CD4-positive, alpha-beta T cell treated with Interleukin-15 for 4 hours (primary cell): ENCODE results near the gene SULF2.

Source experiments
- DNase-seq: peaks from one replicate; pipeline ENCODE4 v3.0.0-alpha.2; 2020; ENCODE audit warnings: low spot score

Gene SULF2

GRCh38 chr20:47784599-47785310 is 526 bp downstream of the SULF2 start:
- DNase-seq: no peak

DNA sequence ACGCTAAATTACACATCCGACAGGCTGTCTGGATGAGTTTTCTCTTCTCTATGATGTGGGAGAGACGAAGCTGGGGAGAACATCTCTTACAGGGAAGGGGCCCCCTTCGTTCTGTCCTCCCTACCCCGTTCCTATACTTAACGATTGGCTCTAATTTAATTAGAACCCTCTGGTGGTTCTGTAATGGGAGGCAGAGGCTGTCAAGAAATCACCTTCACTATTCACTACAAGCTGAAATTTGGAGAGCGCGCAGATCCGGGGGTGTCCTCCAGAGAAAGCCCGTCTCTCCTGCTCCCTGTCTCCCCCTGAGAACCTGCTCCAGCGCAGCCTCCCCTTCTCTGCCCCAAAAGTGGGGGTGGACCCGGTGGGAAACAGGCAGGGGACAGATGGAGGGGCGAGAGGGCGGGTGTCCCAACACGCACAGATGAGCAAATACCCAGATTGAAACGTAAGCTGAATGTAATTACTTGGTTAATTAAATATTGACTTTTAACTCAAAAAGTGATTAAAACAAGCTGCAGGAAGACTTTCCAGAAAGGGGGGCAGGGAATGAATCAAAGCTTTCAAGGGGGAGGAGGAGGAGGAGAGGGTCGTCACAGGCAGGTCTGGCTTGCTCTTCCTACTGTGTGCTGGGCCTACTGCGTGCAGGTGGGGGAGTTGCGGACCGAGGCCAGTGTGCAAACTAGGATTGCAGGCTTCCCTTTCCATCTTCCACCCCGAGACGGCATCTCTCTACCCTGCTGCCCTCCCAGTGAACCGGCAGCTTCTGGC is 1.3 kb downstream of the SULF2 start:
- DNase-seq: no peak

DNA sequence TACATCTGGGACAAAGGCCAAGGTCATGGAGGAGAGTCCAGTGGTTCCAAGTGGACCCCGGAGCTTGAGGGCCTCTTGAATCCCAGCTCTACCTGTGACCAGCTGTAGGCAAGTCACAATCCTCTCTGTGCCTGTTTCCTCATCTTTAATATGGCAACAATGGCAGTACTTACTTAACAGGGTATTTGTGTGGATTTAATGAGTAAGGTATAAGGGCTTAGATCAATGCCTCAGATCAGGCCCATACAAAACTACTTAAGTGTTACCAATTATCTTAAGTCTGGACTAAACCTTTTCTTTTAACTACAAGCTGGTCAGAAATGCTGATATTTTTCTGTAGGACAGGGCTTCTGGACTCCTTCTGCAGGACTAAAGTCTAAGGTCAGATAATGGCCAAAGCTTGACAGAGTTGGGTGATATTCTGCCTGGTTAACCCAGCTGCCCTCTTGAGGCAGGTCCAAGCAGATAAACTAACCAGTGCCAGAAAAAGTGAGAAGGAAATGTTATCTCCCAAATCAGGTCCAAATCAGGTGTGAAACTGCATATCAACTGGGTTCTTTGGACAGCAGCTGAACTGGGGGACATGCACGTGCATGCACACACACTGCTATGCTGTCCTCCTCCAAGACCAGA is 2.2 kb downstream of the SULF2 start:
- no peak for DNase-seq

DNA sequence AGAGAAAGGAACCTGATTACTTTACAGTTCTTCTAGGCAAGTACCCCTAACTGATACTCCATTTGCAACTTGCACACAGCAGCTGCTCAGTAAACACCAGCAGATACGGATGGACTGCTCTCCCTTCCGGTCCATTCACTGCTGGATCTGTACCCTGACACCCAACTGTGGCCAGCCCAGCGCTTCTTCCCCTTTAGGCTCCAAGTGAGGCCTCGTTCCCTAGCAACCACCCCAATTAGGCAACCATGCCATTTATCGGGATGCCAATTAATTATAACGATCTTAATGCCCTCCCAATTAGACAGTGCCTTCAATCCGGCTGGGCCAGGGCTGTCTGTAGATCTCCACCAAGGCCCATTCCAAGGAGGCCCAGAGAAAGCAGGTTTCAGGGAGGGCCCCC is 3.2 kb downstream of the SULF2 start:
- DNase-seq: no peak

DNA sequence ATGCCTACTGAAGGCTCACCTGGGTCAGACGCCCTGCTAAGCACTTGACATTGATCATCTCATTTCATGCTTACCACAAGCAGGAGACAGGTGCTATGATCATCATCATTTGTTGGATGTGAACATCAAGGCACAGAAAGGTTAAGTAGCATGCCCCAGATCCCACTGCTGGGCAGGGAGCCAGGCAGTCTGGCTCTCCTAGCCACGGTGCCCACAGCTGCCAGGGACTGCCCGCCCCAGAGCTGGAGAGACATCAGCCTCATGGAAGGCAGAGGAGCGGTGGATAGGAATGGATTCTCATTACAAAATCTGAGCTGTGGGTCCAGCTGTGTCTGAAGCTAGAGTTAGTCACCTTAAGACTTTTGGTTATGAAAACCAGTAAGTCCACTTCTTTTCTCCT is 3.6 kb downstream of the SULF2 start:
- no peak for DNase-seq

DNA sequence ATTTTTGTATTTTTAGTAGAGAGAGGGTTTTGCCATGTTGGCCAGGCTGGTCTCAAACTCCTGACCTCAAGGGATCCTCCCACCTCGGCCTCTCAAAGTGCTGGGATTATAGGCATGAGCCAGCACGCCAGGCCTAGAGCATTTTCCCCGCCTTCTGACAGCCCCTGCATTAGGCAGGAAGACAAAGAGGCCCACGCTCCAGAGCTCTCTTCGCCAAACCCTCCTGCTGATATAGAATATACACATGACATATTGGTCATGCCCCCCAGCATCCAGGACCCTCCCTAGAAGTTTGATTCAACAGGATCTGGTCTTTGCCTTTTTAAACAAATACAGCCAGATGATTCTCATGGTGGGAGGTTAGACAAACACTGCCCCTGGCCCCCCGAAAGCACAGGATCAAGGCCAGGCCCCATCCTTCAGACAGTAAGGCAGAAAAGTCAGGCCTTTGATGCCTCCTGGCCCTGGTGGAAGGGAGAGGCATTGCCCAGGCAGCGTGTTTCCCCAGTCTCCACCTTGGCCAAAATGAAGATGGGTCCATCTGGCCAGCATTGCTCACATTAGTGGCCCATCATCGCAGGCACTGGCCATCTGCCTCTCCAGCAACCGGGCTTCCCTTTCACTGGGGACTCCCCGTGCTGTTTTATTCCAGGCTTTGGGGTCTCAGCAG is 4.4 kb downstream of the SULF2 start:
- no peak for DNase-seq

DNA sequence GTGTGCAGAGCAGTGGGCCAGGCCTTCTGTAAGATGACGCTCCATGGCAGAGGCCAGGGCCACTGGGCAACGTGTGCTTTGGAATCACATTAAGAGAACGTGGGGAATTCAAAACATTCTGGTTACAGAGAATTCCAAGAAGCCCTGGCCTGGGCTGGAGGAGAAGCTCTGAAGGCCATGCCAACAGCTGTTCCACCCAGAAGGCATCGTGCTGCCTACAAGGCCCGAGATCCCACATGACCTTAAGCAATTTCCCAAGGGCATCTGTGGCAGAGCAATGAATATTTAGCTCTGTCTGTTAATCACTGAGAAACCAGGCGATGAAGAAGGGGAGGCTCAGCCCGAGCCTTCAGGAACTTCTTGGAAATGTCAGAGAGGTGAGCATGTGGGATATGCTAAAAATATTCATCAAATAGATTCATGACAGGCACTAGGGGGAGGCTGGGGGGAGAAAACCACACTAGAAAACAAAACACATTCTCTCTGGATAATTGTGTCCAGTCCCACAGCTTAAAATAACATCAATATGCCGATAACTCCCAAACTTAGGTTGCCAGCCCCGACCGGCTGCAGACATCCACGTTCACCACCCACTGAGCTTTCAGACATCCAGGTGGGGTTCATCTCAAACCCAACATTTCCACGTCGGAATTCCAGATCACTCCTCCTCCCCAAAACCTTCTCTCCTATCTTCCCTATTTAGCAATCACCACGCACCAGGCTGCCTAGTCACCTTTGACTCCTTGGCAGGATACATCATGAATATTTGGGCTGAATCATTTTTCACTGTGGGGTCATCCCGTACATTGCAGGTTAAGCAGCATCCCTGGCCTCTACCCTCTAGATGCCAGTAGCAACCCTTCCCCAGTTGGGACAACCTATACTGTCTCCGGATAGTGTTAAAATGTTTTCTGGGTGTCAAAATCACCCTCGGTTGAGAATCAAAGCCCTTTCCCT is 6.6 kb downstream of the SULF2 start:
- no peak for DNase-seq

DNA sequence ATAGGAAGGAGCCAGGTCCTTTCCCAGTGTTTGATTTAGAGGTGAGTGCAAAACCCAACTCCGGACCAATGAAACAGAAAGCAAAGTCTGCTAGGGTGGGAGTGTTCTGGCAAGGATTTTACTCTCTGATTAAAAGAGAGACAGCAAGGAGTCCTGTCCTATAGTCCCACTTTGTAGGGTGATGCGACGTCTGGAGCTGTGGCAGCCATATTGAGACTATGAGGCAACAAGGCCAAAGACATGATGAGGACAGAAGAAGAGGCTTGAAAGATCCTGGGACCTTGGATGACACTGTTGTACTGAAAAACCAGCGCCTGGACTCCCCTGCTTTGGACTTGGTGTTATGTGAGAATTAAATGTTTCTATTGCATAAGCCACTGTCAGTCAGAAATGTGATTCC is 8.1 kb downstream of the SULF2 start:
- no peak for DNase-seq

DNA sequence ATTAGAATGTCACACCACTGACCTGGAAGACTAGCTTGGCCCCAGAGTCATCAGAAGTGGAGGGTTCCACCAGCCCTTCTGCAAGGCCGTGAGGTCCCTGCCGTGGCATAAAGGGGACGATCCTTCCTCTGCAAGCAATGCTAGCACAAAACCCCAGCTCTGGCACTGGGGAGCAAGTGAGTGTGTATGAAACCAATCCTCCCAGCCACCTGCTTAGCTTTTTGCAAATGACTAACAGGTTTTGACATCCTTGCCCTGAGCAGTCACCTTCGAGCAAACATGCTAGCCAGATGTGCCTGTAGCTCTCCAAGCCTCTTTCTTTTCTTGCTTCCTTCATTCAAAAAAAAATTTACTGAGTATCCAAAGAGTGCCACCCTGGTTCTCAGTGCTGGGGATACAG is 8.6 kb downstream of the SULF2 start:
- no peak for DNase-seq

GRCh38 chr20:47775841-47776240 is 9.4 kb downstream of the SULF2 start:
- no peak for DNase-seq

DNA sequence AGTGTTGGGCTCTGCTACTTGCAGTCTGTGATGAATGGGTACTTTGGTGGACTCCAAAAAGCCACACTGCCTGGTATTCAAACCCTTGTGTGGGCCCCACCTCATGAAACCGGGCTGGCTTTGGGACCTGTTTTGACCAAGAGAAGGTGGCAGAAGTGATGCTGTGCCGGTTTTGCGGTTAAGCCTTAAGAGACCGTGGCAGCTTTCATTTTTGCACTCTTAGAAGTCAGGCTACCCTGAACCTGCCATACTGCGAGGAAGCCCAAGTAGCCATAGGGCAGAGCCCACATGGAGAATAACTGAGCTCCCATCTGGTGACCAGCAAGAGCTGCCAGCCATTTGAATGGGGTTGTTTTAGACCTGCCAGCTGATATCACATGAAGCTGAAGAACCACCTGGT is 10.2 kb downstream of the SULF2 start:
- DNase-seq: no peak

DNA sequence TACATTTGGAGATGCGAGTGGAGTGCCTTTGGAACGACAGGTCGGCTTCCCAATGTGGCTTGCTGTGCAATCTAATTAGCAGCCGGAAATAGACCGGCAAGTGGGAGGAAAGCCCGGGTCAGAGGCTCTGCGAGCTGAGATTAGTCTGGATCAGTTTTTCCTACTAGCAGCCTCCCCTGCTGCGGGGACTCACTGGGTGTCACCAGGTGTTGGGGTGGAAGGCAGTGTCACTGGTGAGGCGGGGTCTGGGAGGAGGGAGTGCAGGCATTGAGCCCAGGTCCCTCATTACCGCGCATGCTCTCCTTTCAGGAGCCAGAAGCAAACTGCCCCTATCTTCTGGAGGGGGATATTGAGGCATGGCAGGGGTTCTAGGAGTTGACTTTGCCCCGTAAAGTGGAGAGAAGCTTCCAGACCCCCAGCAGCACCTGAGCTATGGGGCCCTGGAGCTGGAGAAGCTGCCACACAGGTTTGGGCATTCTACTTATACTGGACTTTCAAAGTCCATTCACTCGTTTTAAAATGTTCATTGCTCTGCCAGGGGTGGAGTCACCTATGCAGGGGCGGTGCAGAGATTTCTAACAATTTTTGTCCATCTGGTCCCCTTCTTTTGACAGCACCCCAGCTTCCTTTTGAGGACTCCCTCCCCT is 11.0 kb downstream of the SULF2 start:
- no peak for DNase-seq

- no peak for DNase-seq
Measured at GRCh38 chr20:47773371-47773786, 11.9 kb downstream of the SULF2 start.

DNA sequence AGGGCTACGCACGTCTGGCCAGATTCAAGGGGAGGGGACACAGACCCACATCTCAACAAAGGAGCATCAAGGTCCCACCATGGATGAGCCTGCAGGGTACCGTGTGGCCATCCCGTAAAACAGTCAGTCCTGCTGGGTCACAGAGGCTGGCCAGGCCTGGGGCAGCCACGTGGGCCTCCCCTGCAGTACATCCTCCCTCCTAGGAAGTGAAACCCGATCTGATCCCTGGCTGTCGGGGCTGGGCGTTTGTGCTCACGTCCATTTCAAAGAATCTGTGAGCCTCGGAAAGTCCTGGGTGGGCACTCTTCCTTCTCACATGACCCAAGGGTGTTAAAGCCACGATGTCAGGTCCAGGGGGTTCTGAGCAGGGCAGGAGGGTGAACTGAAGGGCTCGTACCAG is 14.3 kb downstream of the SULF2 start:
- no peak for DNase-seq

DNA sequence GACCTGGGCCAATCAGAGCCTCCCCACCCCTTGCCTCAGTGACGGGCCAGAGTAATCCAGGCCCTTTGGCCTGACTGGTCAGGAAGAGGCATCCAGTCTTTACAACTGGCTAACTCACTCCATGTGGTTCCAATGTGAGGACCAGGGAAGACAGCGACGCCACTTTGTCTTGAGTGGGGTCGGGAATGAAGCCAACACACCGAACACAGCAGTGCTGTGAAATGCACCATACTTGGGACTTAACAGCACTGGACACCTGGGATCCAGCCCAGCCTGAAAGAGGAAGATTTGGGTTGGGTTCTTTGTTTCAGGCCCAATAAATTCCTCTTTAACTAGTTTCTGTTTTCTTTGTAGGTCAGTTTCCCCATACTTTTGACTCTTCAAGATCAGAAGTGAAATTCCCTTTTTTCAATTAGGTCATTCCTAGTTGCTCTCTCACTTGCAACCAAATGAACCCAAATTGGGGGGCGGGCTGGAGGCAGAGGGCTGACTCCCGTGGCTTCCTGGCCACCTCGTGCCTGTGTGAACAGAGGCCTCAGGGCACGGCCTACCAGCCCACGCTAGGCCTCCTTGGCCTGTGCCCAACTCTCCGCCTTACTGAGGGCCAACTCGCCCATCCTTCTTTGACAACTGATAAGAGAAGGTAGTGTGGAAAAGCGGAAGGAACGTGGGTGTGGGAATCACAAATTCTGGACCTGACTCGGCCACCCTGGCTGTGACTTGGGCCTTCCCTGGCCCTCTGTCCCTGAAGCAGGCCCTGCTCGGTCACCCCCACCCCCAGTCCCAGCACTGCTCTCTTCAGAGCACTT is 17.1 kb downstream of the SULF2 start:
- DNase-seq: no peak

- DNase-seq: no peak
Measured at GRCh38 chr20:47765691-47766594, 19.3 kb downstream of the SULF2 start.

- DNase-seq: no peak
Measured at GRCh38 chr20:47765271-47765670, 20.0 kb downstream of the SULF2 start.

- no peak for DNase-seq
Measured at GRCh38 chr20:47764154-47764733, 21.0 kb downstream of the SULF2 start.
